NCI-H2227 treated with DMSO at 0.1 percent for 48 hours (cell line): Measurements from ENCODE around the gene BLVRA.
"Not testable (repeated sequence)": the region's sequence is repeated elsewhere in the genome, so short reads cannot be mapped to it uniquely, and the experiment has no call there.

ENCODE experiments used
- DNase-seq: peaks from one replicate; lab custom pipeline; 2025; lab: John Stamatoyannopoulos, UW

The BLVRA gene

GRCh38 chr7:43769281-43769680 is 10.8 kb downstream of the BLVRA start:
- no peak for DNase-seq

- DNase-seq, result no peak
Measured at GRCh38 chr7:43769791-43770465, 11.4 kb downstream of the BLVRA start.

GRCh38 chr7:43771128-43771527 is 12.6 kb downstream of the BLVRA start:
- no peak for DNase-seq

- no peak for DNase-seq
Measured at GRCh38 chr7:43771573-43771972, 13.1 kb downstream of the BLVRA start.

GRCh38 chr7:43773268-43773667 is 14.8 kb downstream of the BLVRA start:
- DNase-seq, result not testable (repeated sequence)

GRCh38 chr7:43775255-43775654 is 16.8 kb downstream of the BLVRA start:
- not testable (repeated sequence) for DNase-seq

- not testable (repeated sequence) for DNase-seq
Measured at GRCh38 chr7:43778293-43779044, 20.0 kb downstream of the BLVRA start.

- no peak for DNase-seq
Measured at GRCh38 chr7:43779045-43779812, 20.7 kb downstream of the BLVRA start.

- no peak for DNase-seq
Measured at GRCh38 chr7:43781726-43782607, 23.5 kb downstream of the BLVRA start.

- no peak for DNase-seq
Measured at GRCh38 chr7:43782768-43783555, 24.5 kb downstream of the BLVRA start.

GRCh38 chr7:43784030-43784584 is 25.6 kb downstream of the BLVRA start:
- no peak for DNase-seq

GRCh38 chr7:43784585-43785087 is 26.2 kb downstream of the BLVRA start:
- not testable (repeated sequence) for DNase-seq

GRCh38 chr7:43785420-43785819 is 26.9 kb downstream of the BLVRA start:
- no peak for DNase-seq

- DNase-seq, result no peak
Measured at GRCh38 chr7:43787771-43788170, 29.3 kb downstream of the BLVRA start.

GRCh38 chr7:43790006-43790405 is 31.5 kb downstream of the BLVRA start:
- no peak for DNase-seq

- DNase-seq, result no peak
Measured at GRCh38 chr7:43790834-43791233, 32.4 kb downstream of the BLVRA start.

- no peak for DNase-seq
Measured at GRCh38 chr7:43791665-43792064, 33.2 kb downstream of the BLVRA start.

GRCh38 chr7:43792471-43793150 is 34.1 kb downstream of the BLVRA start:
- no peak for DNase-seq

GRCh38 chr7:43799605-43800004 is 41.1 kb downstream of the BLVRA start:
- DNase-seq, result no peak

GRCh38 chr7:43803865-43804264 is 45.4 kb downstream of the BLVRA start:
- no peak for DNase-seq
